ENCODE measurements around the gene SNRPD1. TPM values are rescaled to one million over a fixed set of nuclear protein-coding genes. Genes with fewer than 3 reads are reported as not detected.

SNRPD1 gene
- total and polyA plus RNA-seq, 4 donors, result 3.3 to 44.8 (median 8.2) TPM

DNA sequence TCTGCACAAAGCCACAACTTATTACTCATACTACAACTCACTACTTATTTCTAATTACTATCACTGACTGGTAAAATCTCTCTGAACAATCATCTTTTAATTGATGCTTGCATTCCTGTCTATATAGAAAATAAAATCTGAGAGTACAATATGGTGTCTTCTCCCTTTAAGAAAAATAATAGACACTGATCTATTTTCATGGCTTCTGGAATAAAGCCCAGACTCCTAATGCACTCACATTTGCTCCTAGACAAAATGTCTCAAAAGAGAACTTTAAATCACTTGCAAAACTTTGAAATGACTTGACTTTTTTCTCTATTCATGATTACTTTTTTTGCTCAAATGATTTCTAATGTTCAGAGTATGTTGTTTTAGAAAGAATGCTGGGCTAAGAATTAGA is 40.3 kb upstream of the SNRPD1 start:
- DNase-seq (ENCODE audit: low spot score), result no peak
- Histone ChIP-seq H3K36me3 (ENCODE audit: control insufficient read depth in 4 of 4, insufficient read depth in 3 of 4, low read depth in 1 of 4, low read length in 3 of 4) (peaks cover 3 to 38% (median 22%) of the 10 kb centered on the region in 4 donors), H3K9ac (ENCODE audit: low read depth in 1 of 2, low read length in 2 of 2) (no peak overlapping the region), H3K9me3 (ENCODE audit: control insufficient read depth in 4 of 4, low read length in 3 of 4) (no peaks in the 10 kb centered on the region), H3K4me3 (ENCODE audit: low read depth in 1 of 3, low read length in 3 of 3) (no peak overlapping the region), H3K4me1 (ENCODE audit: control insufficient read depth in 4 of 4, insufficient read depth in 4 of 4, low read length in 3 of 4) (no peaks in the 10 kb centered on the region), H3K27me3 (ENCODE audit: control insufficient read depth in 4 of 4, insufficient read depth in 4 of 4, low read length in 3 of 4) (no peaks in the 10 kb centered on the region), H3K27ac (ENCODE audit: low read depth in 1 of 2, low read length in 2 of 2) (no peak overlapping the region)
- TF ChIP-seq RXRA (IDR thresholded peaks at IDR 0.05), result no peak
- TF ChIP-seq JUND (IDR thresholded peaks at IDR 0.05), result no peak
- no peak for TF ChIP-seq GABPA (IDR thresholded peaks at IDR 0.05 in 1 of 2, conservative IDR thresholded peaks at IDR 0.05 in 1 of 2)
- TF ChIP-seq TAF1 (conservative IDR thresholded peaks at IDR 0.05), result no peak
- TF ChIP-seq FOXA1 (IDR thresholded peaks at IDR 0.05), result no peak
- TF ChIP-seq, protein P1, sequence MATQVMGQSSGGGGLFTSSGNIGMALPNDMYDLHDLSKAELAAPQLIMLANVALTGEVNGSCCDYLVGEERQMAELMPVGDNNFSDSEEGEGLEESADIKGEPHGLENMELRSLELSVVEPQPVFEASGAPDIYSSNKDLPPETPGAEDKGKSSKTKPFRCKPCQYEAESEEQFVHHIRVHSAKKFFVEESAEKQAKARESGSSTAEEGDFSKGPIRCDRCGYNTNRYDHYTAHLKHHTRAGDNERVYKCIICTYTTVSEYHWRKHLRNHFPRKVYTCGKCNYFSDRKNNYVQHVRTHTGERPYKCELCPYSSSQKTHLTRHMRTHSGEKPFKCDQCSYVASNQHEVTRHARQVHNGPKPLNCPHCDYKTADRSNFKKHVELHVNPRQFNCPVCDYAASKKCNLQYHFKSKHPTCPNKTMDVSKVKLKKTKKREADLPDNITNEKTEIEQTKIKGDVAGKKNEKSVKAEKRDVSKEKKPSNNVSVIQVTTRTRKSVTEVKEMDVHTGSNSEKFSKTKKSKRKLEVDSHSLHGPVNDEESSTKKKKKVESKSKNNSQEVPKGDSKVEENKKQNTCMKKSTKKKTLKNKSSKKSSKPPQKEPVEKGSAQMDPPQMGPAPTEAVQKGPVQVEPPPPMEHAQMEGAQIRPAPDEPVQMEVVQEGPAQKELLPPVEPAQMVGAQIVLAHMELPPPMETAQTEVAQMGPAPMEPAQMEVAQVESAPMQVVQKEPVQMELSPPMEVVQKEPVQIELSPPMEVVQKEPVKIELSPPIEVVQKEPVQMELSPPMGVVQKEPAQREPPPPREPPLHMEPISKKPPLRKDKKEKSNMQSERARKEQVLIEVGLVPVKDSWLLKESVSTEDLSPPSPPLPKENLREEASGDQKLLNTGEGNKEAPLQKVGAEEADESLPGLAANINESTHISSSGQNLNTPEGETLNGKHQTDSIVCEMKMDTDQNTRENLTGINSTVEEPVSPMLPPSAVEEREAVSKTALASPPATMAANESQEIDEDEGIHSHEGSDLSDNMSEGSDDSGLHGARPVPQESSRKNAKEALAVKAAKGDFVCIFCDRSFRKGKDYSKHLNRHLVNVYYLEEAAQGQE (IDR thresholded peaks at IDR 0.05), result no peak
- no peak for TF ChIP-seq HNF4A (conservative IDR thresholded peaks at IDR 0.05)
- TF ChIP-seq, protein P2, sequence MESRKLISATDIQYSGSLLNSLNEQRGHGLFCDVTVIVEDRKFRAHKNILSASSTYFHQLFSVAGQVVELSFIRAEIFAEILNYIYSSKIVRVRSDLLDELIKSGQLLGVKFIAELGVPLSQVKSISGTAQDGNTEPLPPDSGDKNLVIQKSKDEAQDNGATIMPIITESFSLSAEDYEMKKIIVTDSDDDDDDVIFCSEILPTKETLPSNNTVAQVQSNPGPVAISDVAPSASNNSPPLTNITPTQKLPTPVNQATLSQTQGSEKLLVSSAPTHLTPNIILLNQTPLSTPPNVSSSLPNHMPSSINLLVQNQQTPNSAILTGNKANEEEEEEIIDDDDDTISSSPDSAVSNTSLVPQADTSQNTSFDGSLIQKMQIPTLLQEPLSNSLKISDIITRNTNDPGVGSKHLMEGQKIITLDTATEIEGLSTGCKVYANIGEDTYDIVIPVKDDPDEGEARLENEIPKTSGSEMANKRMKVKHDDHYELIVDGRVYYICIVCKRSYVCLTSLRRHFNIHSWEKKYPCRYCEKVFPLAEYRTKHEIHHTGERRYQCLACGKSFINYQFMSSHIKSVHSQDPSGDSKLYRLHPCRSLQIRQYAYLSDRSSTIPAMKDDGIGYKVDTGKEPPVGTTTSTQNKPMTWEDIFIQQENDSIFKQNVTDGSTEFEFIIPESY (IDR thresholded peaks at IDR 0.05), result no peak
- TF ChIP-seq YY1 (IDR thresholded peaks at IDR 0.05), result no peak
- TF ChIP-seq FOXA2 (IDR thresholded peaks at IDR 0.05), result no peak
- TF ChIP-seq NR2F2 (IDR thresholded peaks at IDR 0.05), result no peak
- TF ChIP-seq, protein P3, sequence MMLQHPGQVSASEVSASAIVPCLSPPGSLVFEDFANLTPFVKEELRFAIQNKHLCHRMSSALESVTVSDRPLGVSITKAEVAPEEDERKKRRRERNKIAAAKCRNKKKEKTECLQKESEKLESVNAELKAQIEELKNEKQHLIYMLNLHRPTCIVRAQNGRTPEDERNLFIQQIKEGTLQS (IDR thresholded peaks at IDR 0.05), result no peak
- TF ChIP-seq, protein P4, sequence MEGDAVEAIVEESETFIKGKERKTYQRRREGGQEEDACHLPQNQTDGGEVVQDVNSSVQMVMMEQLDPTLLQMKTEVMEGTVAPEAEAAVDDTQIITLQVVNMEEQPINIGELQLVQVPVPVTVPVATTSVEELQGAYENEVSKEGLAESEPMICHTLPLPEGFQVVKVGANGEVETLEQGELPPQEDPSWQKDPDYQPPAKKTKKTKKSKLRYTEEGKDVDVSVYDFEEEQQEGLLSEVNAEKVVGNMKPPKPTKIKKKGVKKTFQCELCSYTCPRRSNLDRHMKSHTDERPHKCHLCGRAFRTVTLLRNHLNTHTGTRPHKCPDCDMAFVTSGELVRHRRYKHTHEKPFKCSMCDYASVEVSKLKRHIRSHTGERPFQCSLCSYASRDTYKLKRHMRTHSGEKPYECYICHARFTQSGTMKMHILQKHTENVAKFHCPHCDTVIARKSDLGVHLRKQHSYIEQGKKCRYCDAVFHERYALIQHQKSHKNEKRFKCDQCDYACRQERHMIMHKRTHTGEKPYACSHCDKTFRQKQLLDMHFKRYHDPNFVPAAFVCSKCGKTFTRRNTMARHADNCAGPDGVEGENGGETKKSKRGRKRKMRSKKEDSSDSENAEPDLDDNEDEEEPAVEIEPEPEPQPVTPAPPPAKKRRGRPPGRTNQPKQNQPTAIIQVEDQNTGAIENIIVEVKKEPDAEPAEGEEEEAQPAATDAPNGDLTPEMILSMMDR (IDR thresholded peaks at IDR 0.05; ENCODE audit: low read depth, low read length, missing input control), result no peak

DNA sequence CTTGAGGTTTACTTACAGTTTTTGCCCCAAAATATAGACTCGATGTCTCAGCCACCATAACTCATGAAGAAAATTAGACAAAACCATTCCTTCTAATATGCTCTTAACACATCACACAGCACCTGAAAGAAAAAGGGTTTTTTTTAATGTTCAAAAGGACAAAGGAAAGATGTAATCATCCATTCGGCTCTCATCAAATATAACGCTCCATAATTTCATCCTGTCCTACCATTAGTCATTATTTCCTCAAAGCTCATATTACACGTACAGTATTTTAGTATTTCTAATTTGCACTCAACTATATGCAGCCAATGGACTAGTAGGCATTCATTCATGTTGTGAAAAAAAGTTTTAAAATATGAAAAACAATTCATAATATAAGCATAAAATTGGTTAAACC is 36.5 kb upstream of the SNRPD1 start:
- TF ChIP-seq FOXA2 (IDR thresholded peaks at IDR 0.05) (no peak), HNF4G (IDR thresholded peaks at IDR 0.05) (no peak)
- Histone ChIP-seq H3K4me1 (ENCODE audit: control insufficient read depth in 4 of 4, insufficient read depth in 4 of 4, low read length in 3 of 4) (peaks cover 0 to 1% (median 0%) of the 10 kb centered on the region in 4 donors), H3K27me3 (ENCODE audit: control insufficient read depth in 4 of 4, insufficient read depth in 4 of 4, low read length in 3 of 4) (no peaks in the 10 kb centered on the region), H3K9me3 (ENCODE audit: control insufficient read depth in 4 of 4, low read length in 3 of 4) (no peaks in the 10 kb centered on the region), H3K9ac (ENCODE audit: low read depth in 1 of 2, low read length in 2 of 2) (no peak overlapping the region), H3K27ac (ENCODE audit: low read depth in 1 of 2, low read length in 2 of 2) (no peak overlapping the region), H3K36me3 (ENCODE audit: control insufficient read depth in 4 of 4, insufficient read depth in 3 of 4, low read depth in 1 of 4, low read length in 3 of 4) (peaks cover 3 to 28% (median 18%) of the 10 kb centered on the region in 4 donors), H3K4me3 (ENCODE audit: low read depth in 1 of 3, low read length in 3 of 3) (no peak overlapping the region)
- 98% methylated on average over 4 of the region's 4 CpGs for WGBS
- no peak for DNase-seq (ENCODE audit: low spot score)

Data from liver (tissue), 9 donors.